ENCODE measurements around the gene KSR2.

GRCh38 chr12:117854339-117855012, 114.3 kb downstream of the KSR2 start:
- TF ChIP-seq CTCF (conservative IDR thresholded peaks at IDR 0.05; ENCODE audit: low read depth, low read length), result peak; percentile 83
- TF ChIP-seq EZH2 (IDR thresholded peaks at IDR 0.05; ENCODE audit: borderline replicate concordance, low read depth, low read length, poor library complexity, severe bottlenecking), result no peak

All from A673 (cell line).